Astrocyte of the cerebellum (primary cell): ENCODE measurements around the gene FIZ1.
A peak's percentile ranks its signal among the peaks of the same experiment; 100 is the strongest.

ENCODE experiments used
- DNase-seq: peaks from one replicate; pipeline ENCODE4 v3.0.0-alpha.2; 2011; ENCODE audit warnings: low read depth
- H3K4me3 ChIP-seq: 2 replicates; pipeline ENCODE4 v1.5.1; 2011; ENCODE audit warnings: mild to moderate bottlenecking, low read depth, low read length, moderate library complexity
- in situ Hi-C: cut with HindIII; loops from 2 replicates; pipeline ENCODE4 v1.10.0; 2017; ENCODE audit warnings: low sequenced_read_pairs
- TF ChIP-seq, protein P1 (sequence below): IDR thresholded peaks from 2 replicates; pipeline ENCODE4 v1.5.1; 2012; ENCODE audit warnings: low read length, low read depth, moderate library complexity, mild to moderate bottlenecking; ENCODE audit errors: missing control alignments

Gene FIZ1

GRCh38 chr19:55563261-55563690 is 36.0 kb downstream of the FIZ1 start:
- TF ChIP-seq, protein P1, sequence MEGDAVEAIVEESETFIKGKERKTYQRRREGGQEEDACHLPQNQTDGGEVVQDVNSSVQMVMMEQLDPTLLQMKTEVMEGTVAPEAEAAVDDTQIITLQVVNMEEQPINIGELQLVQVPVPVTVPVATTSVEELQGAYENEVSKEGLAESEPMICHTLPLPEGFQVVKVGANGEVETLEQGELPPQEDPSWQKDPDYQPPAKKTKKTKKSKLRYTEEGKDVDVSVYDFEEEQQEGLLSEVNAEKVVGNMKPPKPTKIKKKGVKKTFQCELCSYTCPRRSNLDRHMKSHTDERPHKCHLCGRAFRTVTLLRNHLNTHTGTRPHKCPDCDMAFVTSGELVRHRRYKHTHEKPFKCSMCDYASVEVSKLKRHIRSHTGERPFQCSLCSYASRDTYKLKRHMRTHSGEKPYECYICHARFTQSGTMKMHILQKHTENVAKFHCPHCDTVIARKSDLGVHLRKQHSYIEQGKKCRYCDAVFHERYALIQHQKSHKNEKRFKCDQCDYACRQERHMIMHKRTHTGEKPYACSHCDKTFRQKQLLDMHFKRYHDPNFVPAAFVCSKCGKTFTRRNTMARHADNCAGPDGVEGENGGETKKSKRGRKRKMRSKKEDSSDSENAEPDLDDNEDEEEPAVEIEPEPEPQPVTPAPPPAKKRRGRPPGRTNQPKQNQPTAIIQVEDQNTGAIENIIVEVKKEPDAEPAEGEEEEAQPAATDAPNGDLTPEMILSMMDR, result no peak
- DNase-seq, result no peak
- in situ Hi-C loops, result no loop called here
- no peak overlapping the region for H3K4me3 ChIP-seq

- in situ Hi-C loops, result no loop called here
- H3K4me3 ChIP-seq, result no peak overlapping the region
- TF ChIP-seq, protein P1, result no peak
- DNase-seq, result no peak
Observed at GRCh38 chr19:55559684-55560083, 39.6 kb downstream of the FIZ1 start.

DNA sequence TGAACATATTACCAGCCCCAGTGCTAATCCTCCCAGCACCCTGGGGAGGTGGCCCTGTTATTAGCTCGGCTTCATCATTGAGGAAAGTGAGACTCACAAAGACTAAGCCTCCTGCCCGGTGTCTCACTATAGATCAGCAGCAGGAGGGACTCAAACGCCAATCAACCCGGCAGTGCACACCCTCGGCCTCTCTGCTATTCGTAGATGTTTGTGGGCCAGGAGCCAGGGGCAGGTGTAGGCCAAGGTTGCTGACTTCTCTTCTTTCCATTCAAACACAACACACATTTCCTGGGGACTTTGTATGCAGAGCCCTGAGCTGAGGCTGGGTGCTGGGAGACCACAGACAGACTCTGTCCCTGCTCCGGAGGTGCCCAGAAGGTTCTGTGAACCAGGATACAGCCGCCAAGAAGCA is 44.6 kb downstream of the FIZ1 start:
- H3K4me3 ChIP-seq, result no peak overlapping the region
- TF ChIP-seq, protein P1, result no peak
- no peak for DNase-seq
- in situ Hi-C loops, result no loop called here

GRCh38 chr19:55554302-55554701 is 45.0 kb downstream of the FIZ1 start:
- no peak overlapping the region for H3K4me3 ChIP-seq
- TF ChIP-seq, protein P1, result no peak
- DNase-seq, result no peak
- in situ Hi-C loops, result no loop called here

GRCh38 chr19:55553217-55554182 is 45.8 kb downstream of the FIZ1 start:
- no peak for DNase-seq
- no peak overlapping the region for H3K4me3 ChIP-seq
- in situ Hi-C loops, result no loop called here
- TF ChIP-seq, protein P1, result no peak

DNA sequence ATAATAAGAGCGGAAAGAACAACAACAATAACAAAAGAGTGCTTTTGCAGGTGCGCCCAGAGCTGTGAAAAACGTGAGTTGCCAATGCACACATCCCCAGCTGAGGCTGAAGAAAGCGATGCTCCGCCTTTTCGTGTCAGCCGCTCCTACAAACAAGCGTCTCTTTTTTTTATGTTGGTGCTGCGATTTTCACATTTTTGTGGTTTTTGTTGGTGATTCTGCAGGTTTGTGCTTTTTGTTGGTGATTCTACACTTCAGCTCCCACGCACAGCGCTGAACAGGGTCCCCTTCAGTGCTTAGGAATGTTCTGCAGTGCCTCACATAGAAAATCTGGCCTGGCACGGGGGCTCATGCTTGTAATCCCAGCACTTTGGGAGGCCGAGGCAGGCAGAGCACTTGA is 46.7 kb downstream of the FIZ1 start:
- peak; percentile 82 for DNase-seq
- no peak overlapping the region for H3K4me3 ChIP-seq
- in situ Hi-C loops, result no loop called here
- TF ChIP-seq, protein P1, result no peak
